ENCODE results near the gene LEAP2. TPM values are rescaled to one million over a fixed set of nuclear protein-coding genes. Genes with fewer than 3 reads are reported as not detected.

Gene LEAP2
- total and polyA plus RNA-seq, 8 donors = 0.92 to 2.3 (median 1.4) TPM; not detected in 2

DNA sequence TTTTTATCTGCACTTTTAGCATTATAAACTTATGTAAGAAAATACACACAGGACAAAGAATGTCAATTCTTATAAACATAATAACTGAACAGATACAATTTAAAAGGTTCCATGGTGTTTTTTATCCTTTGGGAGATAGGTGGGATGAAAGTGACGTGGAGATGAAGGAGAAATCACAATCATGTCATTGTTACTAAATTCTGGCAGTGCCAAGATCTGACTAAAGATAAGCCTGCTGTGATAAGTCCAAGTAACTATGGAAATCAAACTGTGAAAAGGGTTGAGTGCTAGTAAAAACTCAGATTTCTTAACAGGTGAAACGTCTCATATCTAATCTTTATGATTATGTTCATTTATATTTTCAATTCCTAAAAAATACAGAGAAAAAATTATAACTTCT lies 11.1 kb downstream of the LEAP2 start:
- Histone ChIP-seq H3K9me3 (no peaks in the 10 kb centered on the region), H3K36me3 (peaks cover 63 to 99% (median 94%) of the 10 kb centered on the region in 4 donors), H3K27ac (no peak overlapping the region), H3K27me3 (no peaks in the 10 kb centered on the region), H3K4me3 (no peak overlapping the region), H3K4me1 (peaks cover 0 to 5% (median 0%) of the 10 kb centered on the region in 4 donors)
- no peak for DNase-seq
- WGBS, 5 donors = 40 to 59% (median 50%) methylated on average over 2 of the region's 2 CpGs
- intact Hi-C loops (cut with DNase I; ENCODE audit: low total_unique reads) = no loop called here
- TF ChIP-seq, protein P1, sequence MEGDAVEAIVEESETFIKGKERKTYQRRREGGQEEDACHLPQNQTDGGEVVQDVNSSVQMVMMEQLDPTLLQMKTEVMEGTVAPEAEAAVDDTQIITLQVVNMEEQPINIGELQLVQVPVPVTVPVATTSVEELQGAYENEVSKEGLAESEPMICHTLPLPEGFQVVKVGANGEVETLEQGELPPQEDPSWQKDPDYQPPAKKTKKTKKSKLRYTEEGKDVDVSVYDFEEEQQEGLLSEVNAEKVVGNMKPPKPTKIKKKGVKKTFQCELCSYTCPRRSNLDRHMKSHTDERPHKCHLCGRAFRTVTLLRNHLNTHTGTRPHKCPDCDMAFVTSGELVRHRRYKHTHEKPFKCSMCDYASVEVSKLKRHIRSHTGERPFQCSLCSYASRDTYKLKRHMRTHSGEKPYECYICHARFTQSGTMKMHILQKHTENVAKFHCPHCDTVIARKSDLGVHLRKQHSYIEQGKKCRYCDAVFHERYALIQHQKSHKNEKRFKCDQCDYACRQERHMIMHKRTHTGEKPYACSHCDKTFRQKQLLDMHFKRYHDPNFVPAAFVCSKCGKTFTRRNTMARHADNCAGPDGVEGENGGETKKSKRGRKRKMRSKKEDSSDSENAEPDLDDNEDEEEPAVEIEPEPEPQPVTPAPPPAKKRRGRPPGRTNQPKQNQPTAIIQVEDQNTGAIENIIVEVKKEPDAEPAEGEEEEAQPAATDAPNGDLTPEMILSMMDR (IDR thresholded peaks at IDR 0.05) = no peak
- TF ChIP-seq POLR2A (IDR thresholded peaks at IDR 0.05) (no peak), POLR2AphosphoS5 (IDR thresholded peaks at IDR 0.05) (no peak), EP300 (IDR thresholded peaks at IDR 0.05) (no peak)

DNA sequence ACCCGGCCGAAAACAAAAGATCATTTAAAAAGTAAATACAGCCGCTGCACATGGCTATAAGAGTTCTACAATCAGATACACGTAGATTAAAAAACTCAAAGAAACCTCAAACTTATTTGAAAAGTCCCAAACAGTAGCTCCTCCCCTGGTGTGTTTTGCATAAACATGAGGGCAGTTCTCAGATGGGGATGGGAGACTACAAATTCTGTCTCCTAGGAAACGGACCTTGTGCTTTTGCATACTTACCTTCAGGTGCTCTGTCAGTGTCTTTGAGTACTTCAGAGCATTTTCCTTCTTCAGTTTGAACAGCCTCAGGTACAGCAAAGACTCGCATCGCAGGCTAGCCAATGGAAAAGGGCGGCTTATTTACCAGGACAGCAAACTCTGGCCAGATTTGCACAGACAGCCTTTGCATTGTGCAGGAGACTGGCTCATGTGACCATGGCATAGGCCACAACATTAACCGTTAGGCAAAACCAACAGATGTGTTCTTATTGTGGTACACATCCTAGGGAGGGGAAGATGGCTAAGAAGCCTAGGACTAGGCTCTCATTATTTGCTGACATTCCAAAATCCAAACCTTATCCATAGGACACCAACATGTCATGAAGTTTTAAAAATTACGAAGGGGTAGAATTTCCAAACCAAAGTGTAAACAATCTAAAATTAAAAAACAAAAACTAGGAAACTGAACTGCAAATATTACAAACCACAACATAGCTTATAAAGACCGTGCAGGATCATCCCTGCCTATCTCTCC lies 12.8 kb downstream of the LEAP2 start:
- intact Hi-C loops (cut with DNase I; ENCODE audit: low total_unique reads) = no loop called here
- DNase-seq = no peak
- H3K27me3 ChIP-seq = no peaks in the 10 kb centered on the region
- no peaks in the 10 kb centered on the region for H3K9me3 ChIP-seq
- H3K4me1 ChIP-seq = peaks cover 0 to 5% (median 0%) of the 10 kb centered on the region in 4 donors
- TF ChIP-seq, protein P1 (IDR thresholded peaks at IDR 0.05) = no peak
- no peak for TF ChIP-seq EP300 (IDR thresholded peaks at IDR 0.05)
- no peak for TF ChIP-seq POLR2A (IDR thresholded peaks at IDR 0.05)
- TF ChIP-seq POLR2AphosphoS5 (IDR thresholded peaks at IDR 0.05) = no peak
- H3K36me3 ChIP-seq = peaks cover 64 to 98% (median 94%) of the 10 kb centered on the region in 4 donors
- 83 to 89% (median 87%) methylated on average over 11 of the region's 11 CpGs for WGBS, 5 donors
- H3K27ac ChIP-seq = no peak overlapping the region
- no peak overlapping the region for H3K4me3 ChIP-seq

DNA sequence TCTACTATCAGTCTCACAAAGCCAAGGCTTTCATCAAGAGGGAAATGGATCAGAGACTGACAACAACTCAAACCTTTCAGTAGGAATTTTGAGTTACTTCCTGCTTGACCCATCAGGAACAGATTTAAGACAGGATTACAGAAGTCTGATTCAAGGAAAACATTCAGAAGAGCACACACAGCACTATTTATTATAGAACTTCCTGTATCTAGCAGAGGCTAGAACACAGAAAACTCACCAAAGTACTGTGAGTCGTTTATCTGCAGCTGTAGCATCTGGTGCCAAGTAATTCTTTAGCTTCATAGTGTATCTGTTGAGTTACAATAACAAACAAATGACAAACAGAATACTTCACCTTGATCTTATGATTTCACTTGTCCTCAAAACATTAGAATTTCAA lies 13.8 kb downstream of the LEAP2 start:
- intact Hi-C loops (cut with DNase I; ENCODE audit: low total_unique reads) = no loop called here
- Histone ChIP-seq H3K9me3 (no peaks in the 10 kb centered on the region), H3K27me3 (no peaks in the 10 kb centered on the region), H3K36me3 (peaks cover 68 to 98% (median 94%) of the 10 kb centered on the region in 4 donors), H3K27ac (no peak overlapping the region), H3K4me3 (no peak overlapping the region), H3K4me1 (peaks cover 0 to 5% (median 0%) of the 10 kb centered on the region in 4 donors)
- TF ChIP-seq, protein P1 (IDR thresholded peaks at IDR 0.05) = no peak
- TF ChIP-seq POLR2AphosphoS5 (IDR thresholded peaks at IDR 0.05) (no peak), POLR2A (IDR thresholded peaks at IDR 0.05) (no peak), EP300 (IDR thresholded peaks at IDR 0.05) (no peak)
- WGBS, 5 donors = 26 to 46% (median 31%) methylated on average over 1 of the region's 1 CpG
- no peak for DNase-seq

DNA sequence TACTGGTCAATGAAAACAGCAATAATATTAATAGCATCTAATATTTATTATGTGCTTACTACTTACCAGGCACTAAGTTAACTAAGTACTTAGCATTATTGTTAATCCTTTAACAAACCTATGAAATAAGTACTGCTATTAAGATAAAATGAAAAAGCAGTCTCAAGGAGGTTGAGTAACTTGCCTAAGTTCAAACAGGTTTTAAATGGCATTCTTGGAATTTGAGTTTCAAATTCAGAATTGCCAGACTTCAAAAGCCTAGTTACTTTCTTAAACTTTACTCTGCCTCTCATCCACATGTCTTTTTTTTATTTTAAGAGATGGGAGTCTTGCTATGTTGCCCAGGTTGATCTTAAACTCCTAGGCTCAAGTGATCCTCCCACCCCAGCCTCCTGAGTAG lies 16.0 kb downstream of the LEAP2 start:
- intact Hi-C loops (cut with DNase I; ENCODE audit: low total_unique reads) = no loop called here
- TF ChIP-seq EP300 (IDR thresholded peaks at IDR 0.05) (no peak), POLR2A (IDR thresholded peaks at IDR 0.05) (no peak), POLR2AphosphoS5 (IDR thresholded peaks at IDR 0.05) (no peak)
- TF ChIP-seq, protein P1 (IDR thresholded peaks at IDR 0.05) = no peak
- no peaks in the 10 kb centered on the region for H3K27me3 ChIP-seq
- no peak overlapping the region for H3K4me3 ChIP-seq
- H3K4me1 ChIP-seq = no peaks in the 10 kb centered on the region
- DNase-seq = no peak
- peaks cover 77 to 100% (median 100%) of the 10 kb centered on the region in 4 donors for H3K36me3 ChIP-seq
- H3K27ac ChIP-seq = no peak overlapping the region
- H3K9me3 ChIP-seq = no peaks in the 10 kb centered on the region
